H7 (cell line): ENCODE results near the gene XRCC1. TPM values are rescaled to one million over a fixed set of nuclear protein-coding genes. Genes with fewer than 3 reads are reported as not detected.
"Not testable (repeated sequence)": the region's sequence is repeated elsewhere in the genome, so short reads cannot be mapped to it uniquely, and the experiment has no call there.

Source experiments
- DNase-seq: peaks from one replicate; pipeline ENCODE4 v3.0.0; 2012
- H3K27me3 ChIP-seq: 2 replicates; pipeline ENCODE4 v1.6.0; 2011; ENCODE audit warnings: mild to moderate bottlenecking, low read length; ENCODE audit not compliant: control insufficient read depth, insufficient read depth
- H3K36me3 ChIP-seq: replicated peaks from 2 replicates; pipeline ENCODE4 v1.5.1; 2011; ENCODE audit warnings: low read length; ENCODE audit not compliant: control insufficient read depth, insufficient read depth
- H3K4me3 ChIP-seq: 2 replicates; pipeline ENCODE4 v1.5.1; 2011; ENCODE audit warnings: low read depth, mild to moderate bottlenecking, control low read depth, low read length, moderate library complexity; ENCODE audit not compliant: insufficient read depth
- total RNA-seq: library from RNA; depleted of rRNA; stranded (reverse); fragments of >200 nt; shearing (Covaris generic); gene quantifications from 2 replicates; pipeline ENCODE4 v1.2.3, GENCODE V29; 2014

Gene XRCC1
- total RNA-seq, 1 experiment from 2014 or later: 58.8 TPM

DNA sequence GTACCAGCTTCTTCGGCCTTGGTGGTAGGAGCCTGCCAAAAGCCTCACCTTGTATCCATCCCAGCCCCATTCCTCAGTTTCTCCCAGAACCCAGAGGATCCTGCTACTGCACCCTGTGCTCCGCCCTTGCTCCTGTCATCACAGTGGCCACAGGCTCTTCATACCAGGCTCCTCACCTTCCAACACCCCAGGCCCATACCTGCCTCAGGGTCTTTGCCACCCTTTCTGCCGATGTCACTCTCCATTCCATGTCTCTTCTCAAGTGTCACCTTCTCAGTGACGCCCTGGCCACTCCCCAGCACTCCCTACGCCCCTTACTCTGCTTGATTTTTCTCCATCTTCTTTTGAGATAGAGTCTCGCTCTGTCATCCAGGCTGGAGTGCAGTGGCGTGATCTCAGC, 34.5 kb upstream of the XRCC1 start:
- Histone ChIP-seq H3K36me3 (no peaks in the 10 kb centered on the region; the same call in 1 of the 2 replicates), H3K4me3 (no peak overlapping the region), H3K27me3 (no peaks in the 10 kb centered on the region)
- no peak for DNase-seq

DNA sequence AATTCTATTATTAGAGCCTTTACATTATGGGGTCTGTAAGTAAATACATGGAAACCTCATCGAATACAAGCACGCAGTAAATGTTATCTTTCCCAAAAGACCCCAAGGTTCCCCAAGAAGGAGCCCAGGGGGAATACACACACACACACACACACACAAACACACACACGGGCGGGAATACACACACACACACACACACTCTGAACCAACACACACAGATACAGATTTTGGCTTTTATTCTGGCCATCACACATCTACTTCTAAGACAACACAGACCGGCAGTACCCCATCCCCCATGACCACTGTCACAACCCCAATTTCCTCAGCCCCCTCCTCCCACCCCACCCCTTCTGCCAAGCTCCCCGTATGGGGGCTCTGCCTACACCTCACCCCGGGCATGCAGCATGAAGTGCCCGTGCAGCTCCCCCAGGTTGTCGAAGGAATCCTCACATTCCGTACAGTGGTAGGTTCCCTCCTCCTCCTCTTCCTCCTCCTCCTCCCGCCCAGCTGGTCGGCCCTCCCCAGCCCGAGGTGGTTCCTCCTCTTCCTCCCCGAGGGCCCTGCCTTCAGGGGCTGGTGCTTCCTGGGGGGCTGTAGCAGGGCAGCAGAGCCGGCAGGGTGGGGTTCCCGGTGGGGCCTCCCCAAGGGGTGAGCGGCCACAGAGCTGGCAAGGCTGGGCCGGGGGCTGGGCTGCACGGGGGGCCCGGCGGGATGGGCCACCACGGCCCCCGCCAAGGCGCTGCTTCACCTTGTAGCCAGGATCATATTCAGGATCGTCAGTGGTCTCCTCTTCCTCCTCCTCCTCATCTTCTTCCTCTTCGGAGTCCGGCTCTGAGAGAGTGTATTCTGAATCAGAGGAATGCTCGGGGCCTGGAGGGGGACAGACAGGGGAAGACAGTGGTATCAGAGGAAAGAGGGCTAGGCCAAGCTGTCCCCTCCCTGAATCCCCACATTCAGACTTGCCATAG, 32.2 kb upstream of the XRCC1 start:
- no peak for DNase-seq
- Histone ChIP-seq H3K4me3 (no peak overlapping the region), H3K27me3 (no peaks in the 10 kb centered on the region), H3K36me3 (no peaks in the 10 kb centered on the region)

DNA sequence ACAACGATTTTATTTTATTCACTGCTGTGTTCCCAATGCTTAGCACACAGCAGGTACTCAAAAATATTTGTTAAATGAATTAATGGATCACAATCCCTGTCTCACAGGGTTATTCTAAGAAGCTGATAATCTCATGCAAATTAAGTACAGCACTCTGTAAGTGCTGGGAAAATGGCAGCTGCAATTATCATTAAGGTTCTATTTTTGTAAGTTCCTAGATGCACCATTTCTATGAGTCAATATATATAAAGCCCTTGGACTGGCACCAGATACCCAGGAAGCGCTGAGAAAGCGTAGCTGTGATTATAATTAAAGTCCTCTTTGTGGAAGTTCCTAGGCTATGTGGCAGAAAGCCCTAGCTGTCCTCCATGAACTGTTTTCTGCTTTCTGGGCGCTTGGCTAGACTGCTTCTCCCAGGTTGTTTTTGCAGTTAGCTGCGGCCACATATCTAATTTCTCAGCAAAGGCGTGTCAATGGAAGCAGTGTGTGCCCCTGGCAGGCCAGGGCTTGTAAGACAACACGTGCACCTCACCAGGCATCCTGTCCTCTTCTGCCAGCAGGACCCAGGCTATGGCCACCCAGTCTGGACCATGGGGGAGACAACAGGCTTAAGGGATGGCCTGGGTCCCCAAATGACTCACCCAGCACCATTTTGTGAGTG, 31.4 kb upstream of the XRCC1 start:
- Histone ChIP-seq H3K36me3 (no peaks in the 10 kb centered on the region), H3K4me3 (no peak overlapping the region), H3K27me3 (no peaks in the 10 kb centered on the region)
- DNase-seq: no peak

DNA sequence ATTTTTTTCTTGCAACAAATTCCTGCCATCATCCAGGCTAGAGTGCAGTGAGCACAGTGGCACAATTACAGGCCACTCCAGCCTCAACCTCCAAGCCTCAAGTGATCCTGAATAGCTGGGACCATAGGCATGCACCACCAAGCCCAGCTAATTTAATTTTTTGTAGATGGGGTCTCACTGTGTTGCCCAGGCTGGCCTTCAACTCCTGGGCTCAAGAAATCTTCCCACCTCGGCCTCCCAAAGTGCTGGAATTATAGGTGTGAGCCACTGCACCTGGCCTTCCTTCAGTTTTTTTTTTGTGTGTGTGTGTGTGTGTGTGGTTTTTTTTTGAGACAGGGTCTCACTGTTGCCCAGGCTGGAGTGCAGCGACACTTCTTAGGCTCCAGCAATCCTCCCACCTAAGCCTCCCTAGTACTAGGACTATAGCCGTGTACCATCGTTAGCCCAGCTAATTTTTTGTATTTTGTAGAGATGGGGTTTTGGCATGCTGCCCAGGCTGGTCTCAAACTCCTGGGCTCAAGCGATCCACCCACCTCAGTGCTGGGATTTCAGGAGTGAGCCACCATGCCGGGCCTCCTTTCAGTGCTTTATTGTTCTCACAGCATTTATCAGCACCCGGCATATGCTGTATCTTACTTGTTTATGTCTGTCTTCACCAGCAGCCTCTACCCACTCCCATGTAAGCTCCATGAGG, 30.7 kb upstream of the XRCC1 start:
- no peaks in the 10 kb centered on the region for H3K27me3 ChIP-seq
- no peak for DNase-seq
- H3K36me3 ChIP-seq: no peaks in the 10 kb centered on the region
- no peak overlapping the region for H3K4me3 ChIP-seq

DNA sequence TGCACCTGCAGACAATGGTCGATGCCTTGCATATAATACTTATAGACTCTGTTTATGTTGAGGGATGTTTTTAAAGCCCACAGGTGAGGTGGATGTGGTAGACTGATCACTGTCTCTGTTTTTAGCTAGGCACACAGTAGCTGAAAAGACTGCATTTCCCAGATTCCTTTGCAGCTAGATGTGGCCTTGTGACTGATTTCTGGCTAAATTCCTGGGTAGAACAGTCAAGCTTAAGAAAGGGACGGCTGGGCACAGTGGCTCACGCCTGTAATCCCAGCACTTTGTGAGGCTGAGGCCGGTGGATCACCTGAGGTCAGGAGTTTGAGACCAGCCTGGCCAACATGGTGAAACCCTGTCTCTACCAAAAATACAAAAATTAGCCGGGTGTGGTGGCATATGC, 25.0 kb upstream of the XRCC1 start:
- not testable (repeated sequence) for DNase-seq, H3K36me3 ChIP-seq, H3K27me3 ChIP-seq, H3K4me3 ChIP-seq

DNA sequence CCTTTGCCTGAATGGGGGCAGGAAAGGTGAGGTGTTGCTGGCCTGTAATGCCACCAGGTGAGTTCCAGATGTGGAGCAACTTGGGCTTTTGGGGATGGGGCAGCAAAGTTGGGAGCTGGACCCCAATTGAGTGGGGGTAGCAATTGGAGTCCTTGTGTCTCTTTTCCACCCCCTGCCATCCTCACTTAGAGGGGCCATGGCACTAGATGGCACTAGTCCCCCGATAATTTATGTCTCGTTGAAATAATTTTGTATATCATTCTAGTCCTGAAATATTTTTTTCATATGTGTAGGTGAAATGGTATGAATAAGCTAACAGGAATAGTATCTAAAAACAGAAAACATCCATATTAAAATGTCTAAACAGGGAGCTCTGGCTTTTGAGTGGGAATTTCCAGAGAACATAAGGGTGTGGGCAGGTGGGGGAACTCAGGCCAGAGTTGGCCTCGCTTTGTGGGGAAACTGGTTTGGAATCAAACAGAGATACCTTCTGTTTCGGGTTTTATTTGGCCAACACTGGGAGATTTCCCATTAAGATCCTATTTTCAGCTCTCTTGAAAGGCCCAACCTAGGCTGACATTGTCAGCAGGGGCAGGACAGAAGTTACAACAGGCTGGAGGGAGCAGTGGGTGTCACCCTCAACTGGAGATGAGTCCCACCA, 24.4 kb upstream of the XRCC1 start:
- no peak for DNase-seq
- no peak overlapping the region for H3K4me3 ChIP-seq

DNA sequence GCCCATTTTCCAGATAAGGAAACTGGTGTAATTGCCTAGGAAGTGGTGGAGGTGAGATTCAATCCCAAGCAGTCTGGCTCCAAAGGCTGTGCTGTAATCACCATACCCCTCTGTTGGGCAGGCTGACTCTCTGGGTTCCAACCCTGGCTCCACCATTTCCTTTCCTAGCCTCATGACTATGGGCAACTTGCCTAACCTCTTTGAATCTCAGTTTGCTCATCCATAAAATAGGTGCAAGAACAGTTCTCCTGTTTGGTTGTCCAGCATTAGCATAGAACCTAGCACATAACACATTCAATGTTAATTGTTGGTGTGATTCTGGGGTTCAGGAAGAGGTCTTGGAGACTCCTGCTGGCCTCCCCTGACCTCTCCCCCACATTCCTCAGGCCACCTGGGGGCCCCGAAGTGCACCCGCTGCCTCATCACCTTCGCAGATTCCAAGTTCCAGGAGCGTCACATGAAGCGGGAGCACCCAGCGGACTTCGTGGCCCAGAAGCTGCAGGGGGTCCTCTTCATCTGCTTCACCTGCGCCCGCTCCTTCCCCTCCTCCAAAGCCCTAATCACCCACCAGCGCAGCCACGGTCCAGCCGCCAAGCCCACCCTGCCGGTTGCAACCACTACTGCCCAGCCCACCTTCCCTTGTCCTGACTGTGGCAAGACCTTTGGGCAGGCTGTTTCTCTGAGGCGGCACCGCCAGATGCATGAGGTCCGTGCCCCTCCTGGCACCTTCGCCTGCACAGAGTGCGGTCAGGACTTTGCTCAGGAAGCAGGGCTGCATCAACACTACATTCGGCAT, 23.3 kb upstream of the XRCC1 start:
- Histone ChIP-seq H3K4me3 (no peak overlapping the region), H3K27me3 (no peaks in the 10 kb centered on the region), H3K36me3 (peaks cover 9% of the 10 kb centered on the region)
- no peak for DNase-seq

More for the DNA sequence above, 24.4 kb upstream of the XRCC1 start:
- Histone ChIP-seq H3K36me3 (peaks cover 5% of the 10 kb centered on the region), H3K27me3 (no peaks in the 10 kb centered on the region)

DNA sequence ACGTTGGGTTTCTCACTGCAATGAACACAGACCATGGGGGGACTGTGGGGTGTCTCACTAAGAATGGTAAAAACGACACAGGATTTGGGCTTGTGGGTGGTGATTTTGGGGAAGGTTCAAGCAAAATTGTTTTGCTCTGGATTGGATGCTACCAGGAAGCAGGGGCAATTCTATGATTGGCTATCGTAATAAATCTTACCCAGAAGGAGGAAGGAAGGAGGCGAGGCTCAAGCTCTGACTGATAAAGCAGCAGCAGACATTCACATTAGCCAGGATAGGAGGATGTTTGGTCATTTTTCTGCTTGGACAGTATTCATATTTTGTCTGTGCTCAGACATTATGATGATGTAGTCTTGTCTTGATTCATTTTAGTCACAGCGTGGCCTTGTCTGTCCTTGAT, 22.5 kb upstream of the XRCC1 start:
- H3K27me3 ChIP-seq: no peaks in the 10 kb centered on the region

DNA sequence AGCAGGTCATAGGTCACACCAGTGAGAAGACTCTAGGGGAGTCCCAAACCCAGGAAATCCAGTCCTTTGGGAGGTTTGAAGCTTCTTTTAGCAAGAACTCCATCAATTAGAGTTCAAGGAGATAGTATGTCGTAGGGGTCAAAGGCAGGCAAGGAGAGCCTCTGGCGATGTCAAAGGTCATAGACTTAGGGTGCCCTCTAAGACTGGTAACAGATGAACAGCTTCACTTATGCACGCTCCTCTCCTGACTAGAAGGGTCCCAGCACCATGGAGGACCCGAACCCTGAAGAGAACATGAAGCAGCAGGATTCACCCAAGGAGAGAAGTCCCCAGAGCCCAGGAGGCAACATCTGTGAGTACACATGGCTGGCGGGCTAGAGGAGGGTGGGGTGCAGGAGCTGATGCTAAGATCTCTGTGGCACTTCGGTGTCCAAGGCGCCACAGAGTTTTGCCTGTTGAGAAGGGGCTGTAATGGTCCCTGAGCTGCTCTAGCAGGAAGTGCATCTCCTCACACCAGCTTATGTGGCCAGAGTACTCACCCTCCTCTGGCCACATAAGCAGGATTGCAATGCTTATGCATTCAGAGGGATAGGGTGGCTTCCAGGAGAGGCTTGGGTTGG, 21.6 kb upstream of the XRCC1 start:
- no peaks in the 10 kb centered on the region for H3K27me3 ChIP-seq
- no peak for DNase-seq
- H3K4me3 ChIP-seq: peak overlapping the region; percentile 75
- peaks cover 14% of the 10 kb centered on the region for H3K36me3 ChIP-seq

More for the DNA sequence above, 22.5 kb upstream of the XRCC1 start:
- no peak for DNase-seq
- H3K4me3 ChIP-seq: no peak overlapping the region
- H3K36me3 ChIP-seq: peaks cover 14% of the 10 kb centered on the region

DNA sequence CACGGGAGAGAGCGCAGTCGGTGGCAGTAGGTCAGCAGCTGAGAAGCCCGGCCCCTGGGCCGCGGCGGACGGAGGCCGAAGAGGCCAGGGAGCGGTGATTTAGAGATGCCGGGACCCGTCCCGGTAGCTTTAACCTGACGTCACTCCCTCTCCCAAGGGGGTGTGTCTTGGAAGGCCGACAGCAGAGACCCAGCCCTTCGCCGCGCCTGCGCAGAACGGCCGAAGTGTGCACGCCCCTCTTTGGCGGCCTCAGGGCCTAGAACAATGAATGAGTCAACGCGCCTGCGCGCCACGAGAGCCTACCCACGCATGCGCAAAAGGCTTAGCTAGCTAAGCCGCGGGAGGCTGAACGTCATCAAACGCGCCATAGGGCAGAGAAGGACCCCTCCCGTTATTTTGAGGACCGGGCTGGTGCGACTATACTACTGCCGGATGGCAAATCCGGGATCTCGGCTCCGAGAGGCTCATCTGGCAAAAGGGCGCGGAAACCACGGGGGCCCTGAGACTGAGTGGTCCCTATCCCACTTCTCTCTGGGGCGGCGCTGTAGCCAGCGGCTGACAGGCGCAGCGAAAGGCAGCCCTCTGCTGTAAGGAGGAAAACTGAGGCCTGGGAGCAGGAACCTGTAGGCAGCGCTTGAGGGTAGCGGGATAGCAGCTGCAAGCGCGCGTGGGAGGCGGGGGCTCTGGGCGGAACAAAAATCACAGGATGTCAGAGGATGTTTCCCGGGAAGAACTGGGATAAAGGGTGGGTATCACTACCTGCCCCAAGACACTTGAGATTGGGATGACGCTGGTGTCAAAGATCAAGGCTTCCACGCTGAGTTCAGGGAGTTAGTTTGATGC, 20.9 kb upstream of the XRCC1 start, which contains the start of the genes IRGQ and ZNF576:
TSS of gene IRGQ (minus strand) at position 136 of the 843 bp plus-strand sequence. CDS start 796 bp downstream, outside the sequence.
TSS of gene ZNF576 (plus strand) at position 597 of the 843 bp plus-strand sequence. CDS start 514 bp downstream, outside the sequence.
- Histone ChIP-seq H3K36me3 (peaks cover 14% of the 10 kb centered on the region), H3K27me3 (no peaks in the 10 kb centered on the region), H3K4me3 (peak within 1 kb of the TSS; percentile 75)
- DNase-seq: peak; percentile 99

DNA sequence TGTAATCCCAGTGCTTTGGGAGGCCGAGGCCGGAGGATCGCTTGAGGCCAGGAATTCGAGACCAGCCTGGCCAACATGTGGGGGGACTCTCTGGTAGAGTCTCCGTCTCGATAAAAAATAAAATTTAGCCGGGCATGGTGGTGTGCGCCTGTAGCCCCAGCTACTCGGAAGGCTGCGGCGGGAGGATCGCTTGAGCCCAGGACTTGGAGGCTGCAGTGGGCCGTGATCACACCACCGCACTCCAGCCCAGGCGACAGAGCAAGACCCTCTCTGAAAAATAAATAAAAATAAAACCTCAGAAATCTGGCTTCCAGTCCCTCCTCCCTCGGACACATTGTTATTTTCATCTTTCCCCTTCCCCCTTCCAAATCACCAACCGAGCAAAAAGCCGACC, 20.3 kb upstream of the XRCC1 start:
- DNase-seq: no peak
- no peaks in the 10 kb centered on the region for H3K27me3 ChIP-seq
- peak overlapping the region; percentile 43 for H3K4me3 ChIP-seq
- H3K36me3 ChIP-seq: peaks cover 14% of the 10 kb centered on the region

DNA sequence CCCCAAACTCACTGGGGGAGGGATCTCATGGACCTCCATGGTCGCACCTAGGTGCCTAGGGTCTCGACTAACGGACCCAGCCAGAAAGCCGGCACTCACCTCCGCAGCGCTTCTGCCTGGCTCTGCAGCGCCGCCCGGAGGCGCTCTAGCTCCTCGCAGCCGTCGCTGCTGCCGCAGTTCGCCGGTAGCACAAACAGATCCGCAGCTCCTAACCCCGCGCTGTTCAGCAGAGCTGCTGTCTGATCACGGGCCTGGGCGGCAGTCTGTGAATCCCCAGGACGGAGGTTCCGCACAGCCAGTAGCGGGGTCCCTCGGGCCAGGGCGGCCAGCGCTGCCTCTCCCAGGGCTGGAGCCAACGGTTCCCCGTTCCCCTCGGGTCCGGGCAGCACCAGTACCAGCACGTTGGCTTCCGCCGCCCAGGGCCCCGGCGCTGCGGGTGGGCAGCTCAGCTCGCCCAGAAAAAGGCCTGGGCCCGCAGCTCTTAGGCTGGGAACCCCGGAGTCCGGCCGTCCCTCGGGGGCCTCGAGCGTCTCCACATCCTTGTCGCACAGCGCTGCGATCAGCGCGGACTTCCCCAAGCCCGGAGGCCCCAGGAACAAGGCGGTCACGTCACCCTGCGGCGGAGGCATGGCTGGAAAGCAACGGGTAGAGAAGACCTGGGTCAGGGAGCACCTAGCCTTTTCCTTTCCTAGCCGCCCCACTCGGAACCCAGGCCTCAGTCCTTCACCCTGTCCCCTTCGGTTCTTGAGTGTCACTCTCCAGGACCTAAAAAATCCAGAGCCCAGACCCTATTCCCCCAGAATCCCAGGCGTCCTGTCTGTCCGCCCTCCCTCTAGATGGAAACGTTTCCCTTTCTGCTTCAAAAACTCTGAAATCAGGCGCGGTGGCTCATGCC, 19.6 kb upstream of the XRCC1 start:
- Histone ChIP-seq H3K4me3 (peak overlapping the region; percentile 43), H3K36me3 (peaks cover 12% of the 10 kb centered on the region), H3K27me3 (no peaks in the 10 kb centered on the region)
- peak; percentile 89 for DNase-seq
